Epidermal melanocyte (primary cell): ENCODE results near the gene IGF2BP2.
"Not testable (repeated sequence)": the region's sequence is repeated elsewhere in the genome, so short reads cannot be mapped to it uniquely, and the experiment has no call there.

Experiments used
- DNase-seq: peaks from one replicate; pipeline ENCODE4 v3.0.0; 2011; ENCODE audit warnings: low spot score; ENCODE audit not compliant: insufficient read length

IGF2BP2 gene

GRCh38 chr3:185807445-185808068 is 17.3 kb downstream of the IGF2BP2 start:
- DNase-seq, result no peak

GRCh38 chr3:185798831-185799110 is 26.1 kb downstream of the IGF2BP2 start:
- DNase-seq, result not testable (repeated sequence)

- no peak for DNase-seq
These were observed 26.6 kb downstream of the IGF2BP2 start for GRCh38 chr3:185797993-185798830.

- no peak for DNase-seq
These were observed 27.5 kb downstream of the IGF2BP2 start for GRCh38 chr3:185797108-185797881.

GRCh38 chr3:185796431-185797107 is 28.3 kb downstream of the IGF2BP2 start:
- no peak for DNase-seq

GRCh38 chr3:185793381-185793780 is 31.5 kb downstream of the IGF2BP2 start:
- DNase-seq, result no peak

GRCh38 chr3:185792955-185793354 is 31.9 kb downstream of the IGF2BP2 start:
- no peak for DNase-seq

- no peak for DNase-seq
These were observed 34.7 kb downstream of the IGF2BP2 start for GRCh38 chr3:185789891-185790830.

GRCh38 chr3:185789134-185789533 is 35.7 kb downstream of the IGF2BP2 start:
- DNase-seq, result no peak

- no peak for DNase-seq
These were observed 36.5 kb downstream of the IGF2BP2 start for GRCh38 chr3:185788292-185788691.

- no peak for DNase-seq
These were observed 37.6 kb downstream of the IGF2BP2 start for GRCh38 chr3:185786956-185787877.

GRCh38 chr3:185786258-185786657 is 38.6 kb downstream of the IGF2BP2 start:
- DNase-seq, result not testable (repeated sequence)

GRCh38 chr3:185784317-185784716 is 40.5 kb downstream of the IGF2BP2 start:
- DNase-seq, result no peak

- no peak for DNase-seq
These were observed 43.1 kb downstream of the IGF2BP2 start for GRCh38 chr3:185781759-185782158.

GRCh38 chr3:185779461-185779860 is 45.4 kb downstream of the IGF2BP2 start:
- no peak for DNase-seq

- no peak for DNase-seq
These were observed 46.0 kb downstream of the IGF2BP2 start for GRCh38 chr3:185778821-185779220.

GRCh38 chr3:185778094-185778493 is 46.7 kb downstream of the IGF2BP2 start:
- DNase-seq, result no peak

- DNase-seq, result no peak
These were observed 54.7 kb downstream of the IGF2BP2 start for GRCh38 chr3:185770109-185770508.

GRCh38 chr3:185768578-185768982 is 56.3 kb downstream of the IGF2BP2 start:
- not testable (repeated sequence) for DNase-seq
